GM19324 (cell line): ENCODE measurements around the gene PARVB.

ENCODE experiments used
- ATAC-seq: cut with Tn5 transposase; IDR thresholded peaks from one replicate; pipeline ENCODE4 v1.9.1; 2021; ENCODE audit warnings: mild to moderate bottlenecking, moderate library complexity; ENCODE audit not compliant: unreplicated experiment, low FRiP score

PARVB gene

DNA sequence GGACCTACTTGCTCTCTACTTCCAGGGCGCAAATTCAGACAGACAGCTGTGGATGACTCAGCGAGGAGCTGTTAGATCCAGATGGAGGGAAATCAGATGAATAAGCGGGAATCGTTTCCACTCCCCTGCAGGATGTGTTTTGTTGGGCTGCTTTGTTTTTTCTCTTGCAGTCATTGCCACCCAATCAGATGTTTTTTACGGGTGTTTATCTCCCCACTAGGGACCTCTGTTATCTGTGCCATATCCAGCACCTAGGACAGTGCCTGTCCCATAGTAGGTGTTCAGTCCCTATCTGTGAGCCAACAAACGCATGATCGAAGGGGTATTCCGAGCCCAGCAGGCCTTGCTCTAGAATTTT, 105.5 kb downstream of the PARVB start:
- no peak for ATAC-seq

DNA sequence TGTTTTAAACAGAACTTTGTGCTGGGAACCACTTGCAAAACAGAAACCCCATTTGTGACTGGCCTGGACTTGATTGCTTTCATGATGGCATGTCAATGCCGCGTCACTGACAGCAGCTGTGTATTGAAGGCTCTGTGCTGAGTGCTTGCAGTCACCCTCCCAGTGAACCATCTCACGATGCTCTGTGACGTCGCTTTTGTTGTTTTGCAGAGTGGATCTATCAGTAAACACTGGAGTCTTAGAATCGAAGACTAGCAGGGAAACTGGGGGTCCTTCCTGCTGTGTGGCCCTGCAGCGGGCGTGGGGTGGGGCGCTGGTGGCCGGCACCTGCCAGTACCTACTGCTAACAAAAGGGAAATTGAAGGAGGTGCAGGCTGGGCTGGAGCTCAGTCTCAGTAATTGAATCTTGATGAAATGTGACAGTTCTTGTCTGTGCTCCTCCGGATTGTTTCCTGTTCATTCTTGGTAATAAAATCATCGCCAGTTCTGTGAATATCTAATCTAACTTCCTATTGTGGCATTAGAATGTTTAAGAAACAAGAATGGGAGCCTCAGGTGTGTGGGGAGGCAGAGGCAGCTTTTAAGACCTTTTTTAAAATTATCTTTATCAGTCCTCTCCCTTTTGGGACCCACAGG, 106.1 kb downstream of the PARVB start:
- ATAC-seq, result no peak

DNA sequence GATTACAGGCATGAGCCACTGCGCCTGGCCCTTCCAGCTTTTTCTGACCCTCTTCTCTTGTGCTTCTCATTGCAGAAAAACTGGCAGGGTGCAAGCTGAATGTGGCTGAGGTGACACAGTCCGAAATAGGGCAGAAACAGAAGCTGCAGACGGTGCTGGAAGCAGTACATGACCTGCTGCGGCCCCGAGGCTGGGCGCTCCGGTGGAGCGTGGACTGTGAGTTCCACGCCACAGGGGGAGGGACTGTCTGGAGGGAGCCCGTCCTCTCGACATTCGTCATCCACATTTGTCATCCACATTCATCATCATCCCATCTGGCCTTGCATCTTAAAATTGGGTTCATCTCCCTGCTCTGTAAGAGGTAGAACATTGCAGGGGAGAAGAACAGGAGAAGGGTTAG, 107.3 kb downstream of the PARVB start:
- no peak for ATAC-seq

DNA sequence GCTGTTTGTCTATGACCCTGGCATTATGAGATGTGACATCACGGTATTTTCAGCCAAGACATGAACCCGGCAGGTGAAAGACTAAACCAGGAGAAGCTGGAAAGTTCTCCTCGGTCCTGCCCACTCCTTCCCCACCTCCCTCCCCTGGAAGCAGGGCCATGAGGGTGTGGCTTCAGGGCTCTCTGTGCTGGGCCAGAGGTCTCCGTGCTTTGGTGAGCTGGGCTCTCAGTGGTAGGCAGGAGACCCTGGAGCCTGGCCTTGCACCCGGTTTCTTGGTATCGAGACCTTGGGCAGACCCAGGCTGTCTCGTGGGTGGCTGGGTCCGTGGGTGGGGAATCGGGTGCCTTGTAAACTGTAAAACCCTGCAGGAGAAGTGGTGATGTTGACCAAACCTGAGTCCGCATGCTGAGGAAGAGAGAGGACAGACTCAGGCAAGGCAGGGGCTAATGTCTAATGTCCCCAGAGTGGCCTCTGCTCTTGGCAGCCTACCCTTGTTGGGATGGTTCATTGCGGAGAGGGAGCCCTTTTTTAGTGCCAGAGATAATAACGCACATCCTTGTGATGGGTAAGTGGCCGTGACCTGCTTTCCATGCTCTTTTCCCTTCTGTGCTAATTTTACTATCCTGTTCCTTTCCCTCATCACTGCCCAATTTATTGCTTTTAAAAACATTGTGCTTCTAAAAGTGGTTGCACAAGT, 108.0 kb downstream of the PARVB start:
- ATAC-seq, result no peak

DNA sequence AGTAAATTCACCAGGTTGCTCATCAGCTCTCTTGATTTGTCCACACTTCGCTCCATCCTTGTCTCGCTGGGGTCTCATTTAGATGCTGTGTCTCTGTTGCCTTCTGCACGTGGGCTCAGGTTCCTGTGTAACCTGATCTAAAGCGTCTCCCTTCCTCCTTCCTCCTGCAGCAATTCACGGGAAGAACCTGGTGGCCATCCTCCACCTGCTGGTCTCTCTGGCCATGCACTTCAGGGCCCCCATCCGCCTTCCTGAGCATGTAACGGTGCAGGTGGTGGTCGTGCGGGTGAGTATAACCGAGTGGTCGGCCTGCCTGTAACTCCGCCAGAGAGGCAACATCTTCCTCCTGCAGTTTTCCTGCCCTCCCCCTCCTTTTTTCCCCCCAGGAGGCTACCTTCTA, 108.6 kb downstream of the PARVB start:
- ATAC-seq, result no peak

- no peak for ATAC-seq
Observed at GRCh38 chr22:44133161-44133560, 109.1 kb downstream of the PARVB start.

DNA sequence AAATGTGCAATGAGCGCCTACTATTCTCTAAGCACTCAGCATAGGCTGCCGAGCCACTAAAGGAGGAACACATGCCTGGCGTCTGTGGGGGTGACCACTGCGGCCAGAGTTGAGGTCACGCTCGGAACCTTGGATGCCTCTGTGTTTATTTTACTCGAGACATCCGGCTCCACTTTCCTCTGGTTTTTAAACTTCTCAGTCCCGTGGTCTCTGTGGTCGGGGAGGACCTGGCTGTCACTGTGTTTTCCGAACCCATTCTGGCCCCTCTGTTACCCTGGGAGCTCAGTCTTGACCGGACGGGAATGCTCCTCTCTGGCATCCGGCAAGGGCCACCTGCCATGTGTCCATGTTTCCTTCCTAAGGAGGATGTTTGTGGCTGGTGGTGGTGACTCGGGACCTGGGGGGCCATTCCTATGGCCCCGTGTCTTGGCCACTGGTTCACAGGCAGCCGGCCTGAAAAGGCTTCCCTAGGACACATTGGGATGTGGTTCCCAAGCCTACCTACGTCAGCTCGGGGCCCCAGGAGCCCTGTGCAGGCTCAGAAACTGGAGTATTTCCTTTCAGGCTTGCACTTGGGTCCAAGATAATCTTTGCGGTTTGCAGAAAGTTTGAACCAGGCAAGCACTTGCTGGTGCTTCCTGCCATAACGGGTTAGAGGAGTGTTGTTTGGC, 109.9 kb downstream of the PARVB start:
- ATAC-seq, result no peak

GRCh38 chr22:44136112-44136511, 112.0 kb downstream of the PARVB start:
- no peak for ATAC-seq

DNA sequence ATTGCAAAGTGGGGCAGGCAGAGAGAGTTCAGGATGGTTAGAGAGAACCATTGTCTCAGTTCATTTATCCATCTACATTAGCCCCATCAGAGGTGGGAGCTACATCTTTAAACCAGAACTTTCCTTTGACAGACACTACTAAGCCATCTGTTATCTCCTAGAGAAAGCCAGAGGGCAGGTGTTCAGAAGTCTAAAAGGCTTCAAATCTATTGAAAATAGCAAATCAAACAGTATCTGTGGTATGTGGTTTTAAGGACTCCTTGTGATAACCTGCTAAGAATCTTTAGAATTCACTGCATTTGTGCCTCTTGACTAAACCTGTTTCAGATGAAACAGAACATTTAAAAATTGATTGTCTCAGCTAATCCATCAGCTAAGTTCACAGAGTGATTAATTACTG, 112.7 kb downstream of the PARVB start:
- ATAC-seq, result no peak

GRCh38 chr22:44137415-44137814, 113.3 kb downstream of the PARVB start:
- ATAC-seq, result no peak

GRCh38 chr22:44139773-44140172, 115.7 kb downstream of the PARVB start:
- no peak for ATAC-seq

GRCh38 chr22:44142421-44143104, 118.5 kb downstream of the PARVB start:
- ATAC-seq, result no peak

- no peak for ATAC-seq
Observed at GRCh38 chr22:44143105-44143474, 119.0 kb downstream of the PARVB start.

GRCh38 chr22:44143579-44143978, 119.5 kb downstream of the PARVB start:
- ATAC-seq, result no peak

DNA sequence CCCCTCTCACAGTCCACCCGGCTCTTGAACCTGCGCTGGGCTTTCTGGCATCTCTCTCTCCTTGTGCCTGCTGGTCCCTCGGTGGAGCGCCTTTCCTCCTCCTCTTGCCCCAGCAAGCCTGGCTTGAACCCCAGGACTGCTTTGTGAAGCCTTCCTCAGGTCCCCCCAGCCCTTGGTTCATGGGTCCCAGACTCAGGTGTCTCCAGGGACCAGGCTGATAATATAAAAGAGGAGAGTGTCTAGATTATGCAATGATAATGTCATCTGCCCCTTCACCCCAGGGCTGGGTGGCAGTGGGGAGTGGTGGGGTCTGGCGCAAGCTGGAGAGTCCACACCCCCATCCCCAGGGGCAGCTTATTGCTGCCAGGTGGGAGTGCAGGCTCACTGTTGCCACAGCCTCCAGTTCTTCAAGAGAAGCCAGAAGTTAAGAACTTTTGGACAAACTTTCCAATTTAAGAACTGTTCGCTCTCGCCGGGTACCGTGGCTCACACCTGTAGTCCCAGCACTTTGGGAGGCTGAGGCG, 120.0 kb downstream of the PARVB start:
- no peak for ATAC-seq

GRCh38 chr22:44145544-44145943, 121.4 kb downstream of the PARVB start:
- ATAC-seq, result no peak

DNA sequence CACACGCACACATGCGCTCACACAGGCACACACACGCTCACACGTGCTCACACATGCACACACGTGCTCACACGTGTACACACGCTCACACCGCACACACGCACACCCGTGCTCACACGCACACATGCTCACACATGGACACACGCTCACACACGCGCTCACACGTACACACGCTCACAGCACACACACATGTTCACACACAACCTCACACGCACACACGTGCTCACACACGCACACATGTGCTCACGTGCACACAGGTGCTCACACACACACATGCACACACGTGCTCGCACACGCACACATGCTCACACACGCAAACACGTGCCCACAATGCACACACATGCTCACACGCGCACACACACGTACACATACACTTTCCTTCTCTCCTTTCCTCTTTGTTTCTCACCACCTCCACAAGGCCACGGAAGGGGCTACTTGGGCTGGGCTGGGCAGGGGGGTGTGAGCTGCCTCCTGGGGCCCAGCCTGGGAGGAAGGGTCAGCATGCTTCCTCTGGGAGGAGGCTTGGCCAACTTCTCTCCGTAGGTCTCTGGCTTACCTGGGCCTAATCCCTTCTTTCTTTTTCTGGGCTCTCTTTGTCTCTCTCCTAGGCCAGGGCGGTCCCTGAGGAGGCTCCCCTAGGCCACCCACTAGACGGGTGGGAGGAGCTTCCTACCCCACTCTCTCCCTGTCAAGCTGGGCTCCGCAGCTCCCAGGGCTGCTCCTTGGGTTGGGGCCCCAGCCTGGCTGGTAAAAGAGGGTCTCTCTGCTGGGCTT, 122.2 kb downstream of the PARVB start:
- no peak for ATAC-seq

GRCh38 chr22:44147008-44147645, 123.0 kb downstream of the PARVB start:
- ATAC-seq, result no peak

- no peak for ATAC-seq
Observed at GRCh38 chr22:44147821-44148574, 123.9 kb downstream of the PARVB start.
